ENCODE measurements around the gene GARIN1A.

GRCh38 chr7:128687131-128687530 lies 15.0 kb downstream of the GARIN1A start:
- no peak for TF ChIP-seq ZNF274 (IDR thresholded peaks at IDR 0.05; ENCODE audit: low read depth, low read length)
- no peak for TF ChIP-seq YY1 (IDR thresholded peaks at IDR 0.05; ENCODE audit: insufficient read depth, insufficient read length)
- no peak for TF ChIP-seq SUZ12 (IDR thresholded peaks at IDR 0.05; ENCODE audit: extremely low read depth, insufficient read depth, insufficient read length)

All from NT2/D1 (cell line).